Activated CD4-positive, alpha-beta memory T cell treated with anti-CD3 and anti-CD28 coated beads, Interleukin-2, amount 10 ng/mL, durations not matched to agents 7 days and 5 days (primary cell): ENCODE results near the gene KIF13A. TPM values are rescaled to one million over a fixed set of nuclear protein-coding genes. Genes with fewer than 3 reads are reported as not detected.
"Not testable (repeated sequence)": the region's sequence is repeated elsewhere in the genome, so short reads cannot be mapped to it uniquely, and the experiment has no call there.

ENCODE experiments used
- CTCF ChIA-PET: fragments of 350-600 bp; sonication (Branson Sonifier 250); formaldehyde crosslinking; loops from one replicate; lab custom pipeline; 2021; ENCODE audit warnings: antibody characterized with exemption, inconsistent platforms; lab: Charles Lee
- POLR2A ChIA-PET: fragments of 350-600 bp; sonication (Branson Sonifier 250); formaldehyde crosslinking; loops from one replicate; lab custom pipeline; 2021; ENCODE audit warnings: antibody characterized with exemption; lab: Charles Lee
- DNase-seq: peaks from one replicate; pipeline ENCODE4 v3.0.0-alpha.2; 2020
- H3K27ac Mint-ChIP-seq: one replicate; pipeline ENCODE4 v1.8.0; 2021; ENCODE audit warnings: mild to moderate bottlenecking, mixed read lengths
- H3K27me3 Mint-ChIP-seq: one replicate; pipeline ENCODE4 v1.8.0; 2021; ENCODE audit warnings: mixed read lengths
- H3K36me3 Mint-ChIP-seq: one replicate; pipeline ENCODE4 v1.8.0; 2021; ENCODE audit warnings: low read depth, mixed read lengths
- H3K4me1 Mint-ChIP-seq: one replicate; pipeline ENCODE4 v1.8.0; 2021; ENCODE audit warnings: mixed read lengths
- H3K4me3 Mint-ChIP-seq: one replicate; pipeline ENCODE4 v1.8.0; 2021; ENCODE audit warnings: mild to moderate bottlenecking, mixed read lengths
- H3K9me3 Mint-ChIP-seq: one replicate; pipeline ENCODE4 v1.8.0; 2021; ENCODE audit warnings: mixed read lengths
- total RNA-seq, 2 experiments: library from RNA; stranded (reverse); gene quantifications; one replicate each; pipeline ENCODE4 v1.2.3, GENCODE V29; 2021

KIF13A gene
- total RNA-seq, 2 experiments from 2014 or later = not detected

GRCh38 chr6:17950095-17950494 is 37.3 kb downstream of the KIF13A start:
- CTCF ChIA-PET = no interaction called here
- no peak overlapping the region for H3K4me3 Mint-ChIP-seq

GRCh38 chr6:17949168-17949567 is 38.3 kb downstream of the KIF13A start:
- no peak for DNase-seq
- Mint-ChIP-seq H3K27me3 (peaks cover 6% of the 10 kb centered on the region), H3K27ac (no peak overlapping the region), H3K9me3 (no peaks in the 10 kb centered on the region), H3K4me3 (no peak overlapping the region), H3K4me1 (no peaks in the 10 kb centered on the region), H3K36me3 (no peaks in the 10 kb centered on the region)
- ChIA-PET POLR2A (no interaction called here), CTCF (no interaction called here)

More at GRCh38 chr6:17950095-17950494, 37.3 kb downstream of the KIF13A start:
- Mint-ChIP-seq H3K9me3 (no peaks in the 10 kb centered on the region), H3K36me3 (no peaks in the 10 kb centered on the region), H3K27ac (no peak overlapping the region), H3K4me1 (no peaks in the 10 kb centered on the region), H3K27me3 (peaks cover 6% of the 10 kb centered on the region)
- DNase-seq = no peak
- POLR2A ChIA-PET = no interaction called here

GRCh38 chr6:17948725-17949124 is 38.7 kb downstream of the KIF13A start:
- no peak overlapping the region for H3K4me3 Mint-ChIP-seq
- POLR2A ChIA-PET = no interaction called here
- CTCF ChIA-PET = no interaction called here
- peaks cover 6% of the 10 kb centered on the region for H3K27me3 Mint-ChIP-seq
- H3K9me3 Mint-ChIP-seq = no peaks in the 10 kb centered on the region
- H3K27ac Mint-ChIP-seq = no peak overlapping the region
- H3K36me3 Mint-ChIP-seq = no peaks in the 10 kb centered on the region
- DNase-seq = no peak
- H3K4me1 Mint-ChIP-seq = no peaks in the 10 kb centered on the region

GRCh38 chr6:17947574-17947973 is 39.9 kb downstream of the KIF13A start:
- H3K9me3 Mint-ChIP-seq, H3K27me3 Mint-ChIP-seq, H3K36me3 Mint-ChIP-seq, H3K4me1 Mint-ChIP-seq, POLR2A ChIA-PET, H3K27ac Mint-ChIP-seq, CTCF ChIA-PET, H3K4me3 Mint-ChIP-seq, DNase-seq: not testable (repeated sequence)

- no peak overlapping the region for H3K4me3 Mint-ChIP-seq
- POLR2A ChIA-PET = no interaction called here
- H3K27me3 Mint-ChIP-seq = peaks cover 7% of the 10 kb centered on the region
- CTCF ChIA-PET = no interaction called here
- H3K4me1 Mint-ChIP-seq = no peaks in the 10 kb centered on the region
- H3K27ac Mint-ChIP-seq = no peak overlapping the region
- no peaks in the 10 kb centered on the region for H3K9me3 Mint-ChIP-seq
- no peak for DNase-seq
- no peaks in the 10 kb centered on the region for H3K36me3 Mint-ChIP-seq
These were observed 41.9 kb downstream of the KIF13A start for GRCh38 chr6:17945575-17945974.

- no peak overlapping the region for H3K27ac Mint-ChIP-seq
- H3K9me3 Mint-ChIP-seq = no peaks in the 10 kb centered on the region
- POLR2A ChIA-PET = no interaction called here
- no peaks in the 10 kb centered on the region for H3K4me1 Mint-ChIP-seq
- H3K27me3 Mint-ChIP-seq = peaks cover 6% of the 10 kb centered on the region
- CTCF ChIA-PET = no interaction called here
- no peak overlapping the region for H3K4me3 Mint-ChIP-seq
- no peak for DNase-seq
- no peaks in the 10 kb centered on the region for H3K36me3 Mint-ChIP-seq
These were observed 42.3 kb downstream of the KIF13A start for GRCh38 chr6:17945111-17945510.

GRCh38 chr6:17941318-17941717 is 46.1 kb downstream of the KIF13A start:
- Mint-ChIP-seq H3K4me3 (no peak overlapping the region), H3K4me1 (no peaks in the 10 kb centered on the region), H3K27me3 (peaks cover 6% of the 10 kb centered on the region), H3K36me3 (no peaks in the 10 kb centered on the region), H3K9me3 (no peaks in the 10 kb centered on the region), H3K27ac (no peak overlapping the region)
- ChIA-PET CTCF (no interaction called here), POLR2A (no interaction called here)
- DNase-seq = no peak

- H3K27me3 Mint-ChIP-seq = peaks cover 6% of the 10 kb centered on the region
- ChIA-PET CTCF (no interaction called here), POLR2A (no interaction called here)
- H3K27ac Mint-ChIP-seq = no peak overlapping the region
- H3K9me3 Mint-ChIP-seq = no peaks in the 10 kb centered on the region
- no peak overlapping the region for H3K4me3 Mint-ChIP-seq
- no peaks in the 10 kb centered on the region for H3K4me1 Mint-ChIP-seq
- no peaks in the 10 kb centered on the region for H3K36me3 Mint-ChIP-seq
- no peak for DNase-seq
These were observed 47.2 kb downstream of the KIF13A start for GRCh38 chr6:17940151-17940792.

GRCh38 chr6:17938901-17939300 is 48.5 kb downstream of the KIF13A start:
- DNase-seq = no peak
- H3K27me3 Mint-ChIP-seq = peaks cover 6% of the 10 kb centered on the region
- POLR2A ChIA-PET = no interaction called here
- H3K4me3 Mint-ChIP-seq = no peak overlapping the region
- no peaks in the 10 kb centered on the region for H3K9me3 Mint-ChIP-seq
- H3K4me1 Mint-ChIP-seq = no peaks in the 10 kb centered on the region
- no peak overlapping the region for H3K27ac Mint-ChIP-seq
- CTCF ChIA-PET = no interaction called here
- H3K36me3 Mint-ChIP-seq = no peaks in the 10 kb centered on the region

- no peak for DNase-seq
- H3K9me3 Mint-ChIP-seq = no peaks in the 10 kb centered on the region
- H3K36me3 Mint-ChIP-seq = no peaks in the 10 kb centered on the region
- CTCF ChIA-PET = no interaction called here
- no peak overlapping the region for H3K4me3 Mint-ChIP-seq
- POLR2A ChIA-PET = no interaction called here
- H3K27ac Mint-ChIP-seq = no peak overlapping the region
- H3K27me3 Mint-ChIP-seq = peaks cover 14% of the 10 kb centered on the region
- no peaks in the 10 kb centered on the region for H3K4me1 Mint-ChIP-seq
These were observed 52.0 kb downstream of the KIF13A start for GRCh38 chr6:17935188-17936149.

- no peak for DNase-seq
- ChIA-PET POLR2A (no interaction called here), CTCF (no interaction called here)
- no peaks in the 10 kb centered on the region for H3K36me3 Mint-ChIP-seq
- peaks cover 13% of the 10 kb centered on the region for H3K27me3 Mint-ChIP-seq
- H3K27ac Mint-ChIP-seq = no peak overlapping the region
- H3K9me3 Mint-ChIP-seq = no peaks in the 10 kb centered on the region
- H3K4me1 Mint-ChIP-seq = no peaks in the 10 kb centered on the region
- no peak overlapping the region for H3K4me3 Mint-ChIP-seq
These were observed 53.7 kb downstream of the KIF13A start for GRCh38 chr6:17933716-17934115.

GRCh38 chr6:17932330-17932852 is 55.0 kb downstream of the KIF13A start:
- Mint-ChIP-seq H3K27me3 (peaks cover 13% of the 10 kb centered on the region), H3K4me3 (no peak overlapping the region), H3K27ac (no peak overlapping the region), H3K4me1 (no peaks in the 10 kb centered on the region), H3K9me3 (no peaks in the 10 kb centered on the region), H3K36me3 (no peaks in the 10 kb centered on the region)
- POLR2A ChIA-PET = no interaction called here
- DNase-seq = no peak
- CTCF ChIA-PET = no interaction called here

- no peaks in the 10 kb centered on the region for H3K36me3 Mint-ChIP-seq
- POLR2A ChIA-PET = no interaction called here
These were observed 56.2 kb downstream of the KIF13A start for GRCh38 chr6:17931227-17931626.

More at GRCh38 chr6:17931227-17931626, 56.2 kb downstream of the KIF13A start:
- Mint-ChIP-seq H3K4me1 (no peaks in the 10 kb centered on the region), H3K4me3 (no peak overlapping the region), H3K27me3 (peaks cover 13% of the 10 kb centered on the region), H3K27ac (no peak overlapping the region), H3K9me3 (no peaks in the 10 kb centered on the region)
- CTCF ChIA-PET = no interaction called here
- no peak for DNase-seq
